CD4-positive, alpha-beta T cell treated with Interleukin-4 for 1 hour (primary cell): Measurements from ENCODE around the gene FAM193B.
"Not testable (repeated sequence)": the region's sequence is repeated elsewhere in the genome, so short reads cannot be mapped to it uniquely, and the experiment has no call there.

Experiments used
- DNase-seq, 2 donors: peaks; one replicate each; pipeline ENCODE4 v3.0.0-alpha.2; 2020 to 2022

FAM193B gene

GRCh38 chr5:177497292-177498012 is 56.9 kb downstream of the FAM193B start, which contains the start of gene PDLIM7:
PDLIM7 (minus strand) TSS chr5:177497604; CDS start chr5:177496512, 1,092 bp downstream.
- DNase-seq = peak; percentile 94 to 95

- no peak for DNase-seq
Measured at GRCh38 chr5:177496727-177497291, 57.6 kb downstream of the FAM193B start.

GRCh38 chr5:177496070-177496726 is 58.2 kb downstream of the FAM193B start:
- no peak for DNase-seq

- DNase-seq = peak in 1 of 2 donors; percentile 27
Measured at GRCh38 chr5:177495243-177496060, 58.9 kb downstream of the FAM193B start.

DNA sequence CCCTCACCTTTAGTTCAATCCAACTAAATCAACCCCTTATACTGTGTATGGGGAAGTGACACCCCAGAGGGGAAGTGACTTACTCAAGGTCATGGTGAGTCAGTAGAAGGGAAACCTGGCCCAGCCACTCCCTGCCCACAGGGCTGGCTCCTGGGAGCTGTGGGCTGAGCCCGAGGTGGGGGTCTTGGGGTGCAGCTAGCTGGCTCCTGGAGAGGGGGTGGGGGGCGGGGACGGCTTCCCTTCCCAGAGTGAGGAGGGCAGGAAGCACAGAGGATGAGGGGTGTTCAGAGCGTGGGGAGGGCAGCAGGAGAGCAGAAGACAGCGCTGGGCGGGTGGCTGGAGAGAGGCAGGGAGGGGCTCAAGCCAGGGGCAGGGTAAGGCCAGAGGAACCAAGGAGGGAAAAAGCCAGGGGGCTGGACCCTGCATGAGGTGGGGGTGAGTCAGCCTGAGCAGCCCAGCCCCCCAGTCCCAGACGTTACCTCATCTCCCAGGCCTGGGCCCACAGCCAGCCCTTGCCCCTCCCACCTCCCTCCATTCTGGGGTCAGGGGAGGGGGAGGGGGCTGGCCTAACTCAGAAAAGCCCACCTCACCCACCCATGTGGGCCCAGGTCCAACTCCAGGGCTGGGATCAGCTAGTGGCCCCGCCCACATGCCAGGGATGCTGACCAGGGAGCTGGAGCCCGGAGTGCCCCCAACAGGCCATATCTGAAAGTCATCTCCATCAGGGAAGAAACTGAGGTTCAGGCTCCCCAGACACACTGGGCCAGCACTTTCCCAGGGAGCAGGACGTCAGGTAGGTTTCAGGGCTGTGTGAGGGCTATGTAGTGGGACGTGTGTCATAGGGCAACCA is 59.8 kb downstream of the FAM193B start:
- DNase-seq = peak; percentile 16 to 76

GRCh38 chr5:177493795-177494345 is 60.5 kb downstream of the FAM193B start:
- no peak for DNase-seq

- DNase-seq = no peak
Measured at GRCh38 chr5:177492841-177493240, 61.5 kb downstream of the FAM193B start.

DNA sequence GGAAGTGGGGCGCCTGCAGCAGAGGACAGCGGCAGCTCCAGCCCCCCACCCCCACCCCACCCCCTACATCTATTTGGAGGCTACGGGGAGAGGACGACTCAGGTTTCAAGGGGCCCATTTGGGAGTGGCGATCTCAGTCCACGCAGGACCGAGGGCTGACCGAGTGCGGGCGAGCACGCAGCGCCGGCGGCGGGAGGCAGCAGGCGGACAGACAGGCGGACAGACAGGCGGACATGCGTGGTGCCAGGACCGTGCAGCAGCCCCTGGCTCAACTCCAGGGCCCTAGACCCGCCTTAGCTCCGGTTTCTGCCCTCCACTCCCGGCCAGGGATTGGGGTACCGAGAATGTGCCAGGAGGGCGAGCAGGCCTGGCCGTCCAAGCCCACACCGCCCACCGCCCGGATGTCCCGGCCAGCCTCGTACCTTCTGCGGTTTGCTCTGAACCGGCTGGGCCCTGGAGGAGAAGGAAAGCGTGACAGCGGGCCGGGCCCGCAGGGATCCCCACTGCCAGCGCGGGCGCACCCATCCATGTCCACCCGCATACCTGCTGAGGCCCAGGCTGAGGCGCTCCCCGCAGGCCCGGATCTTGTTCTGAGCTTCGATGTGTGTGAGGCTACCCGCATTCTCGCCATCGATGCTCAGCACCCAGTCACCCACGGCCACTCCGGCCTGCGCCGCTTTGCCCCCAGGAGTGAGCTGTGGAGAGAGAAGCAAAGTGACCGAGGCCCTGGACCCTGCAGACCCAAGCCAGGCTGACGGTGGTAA is 62.2 kb downstream of the FAM193B start:
- DNase-seq = no peak

DNA sequence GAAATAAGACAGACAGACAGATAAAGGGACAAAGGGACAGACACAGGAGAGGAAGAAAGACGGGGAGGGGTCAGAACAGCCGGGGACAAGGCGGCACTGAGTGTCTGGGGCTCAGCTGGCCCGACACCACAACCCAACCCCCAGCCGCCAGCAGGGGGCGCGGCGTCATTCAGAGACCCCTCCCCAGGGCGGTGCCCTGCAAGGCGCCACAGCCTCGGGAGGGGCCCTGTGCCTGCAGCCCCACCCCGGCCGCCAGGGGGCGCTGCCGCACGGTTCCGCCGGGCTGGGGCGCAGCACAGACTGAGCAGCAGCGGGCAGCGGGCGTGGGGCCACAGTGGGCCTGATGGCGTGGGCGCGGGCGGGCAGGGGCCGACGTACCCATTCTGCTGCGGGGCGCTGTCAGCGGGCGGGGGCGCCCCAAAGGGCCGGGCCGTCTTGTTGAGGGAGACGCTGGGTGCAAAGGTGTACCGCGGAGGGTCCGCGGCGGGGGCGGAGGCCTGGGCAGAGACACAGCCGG is 62.9 kb downstream of the FAM193B start:
- DNase-seq = no peak

DNA sequence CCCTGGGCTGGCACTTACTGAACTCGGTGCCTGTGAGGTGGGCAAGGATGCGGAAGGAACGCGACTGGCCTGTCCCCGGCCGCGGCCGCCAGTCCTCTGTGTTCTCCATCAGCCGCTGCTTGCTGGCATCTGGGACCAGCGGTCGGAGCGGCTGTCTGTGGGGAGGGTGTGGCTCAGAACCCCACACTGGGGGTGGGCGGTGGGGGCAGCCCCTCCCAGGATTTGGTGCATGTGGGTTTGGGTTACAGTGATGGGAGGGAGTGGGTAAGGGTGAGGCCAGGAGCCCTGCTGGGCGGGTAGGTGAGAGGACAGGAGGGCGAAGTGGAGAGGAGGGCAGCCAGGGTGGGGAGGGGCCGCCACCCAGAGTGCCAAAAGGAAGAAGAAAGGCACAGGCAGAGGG is 63.4 kb downstream of the FAM193B start:
- DNase-seq = no peak

DNA sequence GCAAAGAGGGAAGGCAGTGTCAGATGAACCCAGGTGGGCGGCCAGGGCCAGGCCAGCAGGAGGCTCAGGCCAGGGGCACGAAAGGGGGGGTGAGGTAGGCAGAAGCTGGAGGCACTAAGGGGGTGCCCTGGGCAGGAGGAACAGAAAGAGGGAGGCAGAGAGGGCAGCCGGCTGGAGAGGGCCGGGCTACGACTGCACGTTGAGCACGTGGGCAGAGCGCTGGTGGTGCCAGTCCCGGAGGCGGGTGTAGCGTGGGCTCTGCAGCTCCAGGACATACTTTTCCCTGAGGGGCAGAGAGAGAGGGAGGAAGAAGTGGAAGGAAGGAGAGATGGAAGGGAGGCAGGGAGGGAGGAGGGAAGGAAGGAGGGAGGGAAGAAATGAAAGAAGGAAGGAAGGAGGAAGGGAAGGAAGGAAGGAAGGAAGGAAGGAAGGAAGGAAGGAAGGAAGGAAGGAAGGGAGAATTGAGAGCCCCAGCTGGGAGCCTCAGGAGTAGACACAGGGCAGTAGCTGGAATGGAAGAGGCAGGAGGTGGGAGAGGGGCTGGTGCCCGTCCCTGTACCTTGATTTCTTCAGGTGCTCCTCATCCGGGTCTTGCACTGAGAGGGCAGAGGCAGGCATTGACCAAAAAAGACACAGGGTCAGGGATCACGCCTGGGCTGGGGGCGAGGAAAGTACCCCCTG is 63.9 kb downstream of the FAM193B start:
- DNase-seq = no peak

DNA sequence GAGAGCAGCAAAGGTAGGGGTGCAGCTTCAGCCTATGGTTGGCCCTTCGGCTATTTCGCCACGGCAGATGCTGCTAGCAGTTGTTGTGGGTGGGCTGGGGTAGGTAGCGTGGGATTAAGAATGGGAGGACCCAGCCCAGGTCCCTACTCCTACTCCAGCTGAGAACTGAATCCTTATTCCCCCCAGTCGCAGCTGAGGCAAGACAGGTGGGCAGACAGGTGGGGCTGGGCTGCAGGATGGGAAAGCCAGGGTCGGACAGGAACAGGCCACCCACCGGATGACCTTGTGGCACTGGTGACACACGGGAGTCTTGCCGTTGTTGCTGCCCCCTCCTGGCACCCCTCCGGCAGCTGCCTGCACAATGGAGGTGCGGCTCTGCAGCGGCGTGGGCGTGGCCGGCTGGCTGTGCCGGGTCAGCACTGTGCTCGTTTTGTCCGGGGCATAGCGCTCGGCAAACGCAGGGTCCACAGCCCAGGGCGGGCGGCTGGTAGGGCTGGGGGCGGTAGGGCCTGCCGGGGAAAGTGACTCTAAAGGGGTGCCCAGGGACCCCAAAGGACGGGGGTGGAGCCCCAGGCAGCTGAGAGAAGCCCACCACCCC is 65.1 kb downstream of the FAM193B start:
- no peak for DNase-seq

GRCh38 chr5:177487975-177488374 is 66.4 kb downstream of the FAM193B start:
- no peak for DNase-seq

GRCh38 chr5:177487144-177487543 is 67.2 kb downstream of the FAM193B start:
- no peak for DNase-seq

GRCh38 chr5:177486256-177486655 is 68.1 kb downstream of the FAM193B start:
- DNase-seq = no peak

DNA sequence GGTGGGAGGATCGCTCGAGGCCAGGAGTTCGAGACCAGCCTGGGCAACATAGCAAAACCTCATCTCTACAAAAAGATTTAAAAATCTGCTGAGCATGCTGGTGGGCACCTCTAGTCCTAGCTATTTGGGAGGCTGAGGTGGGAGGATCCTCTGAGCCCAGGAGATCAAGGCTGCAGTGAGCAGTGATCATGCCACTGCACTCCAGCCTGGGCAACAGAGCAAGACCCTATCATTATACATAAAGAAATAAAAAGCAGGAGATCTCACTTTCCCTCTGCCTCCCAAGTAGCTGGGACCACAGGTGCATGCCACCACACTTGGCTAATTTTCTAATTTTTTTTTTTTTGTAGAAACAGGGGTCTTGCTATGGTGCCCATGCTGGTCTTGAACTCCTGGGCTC is 68.6 kb downstream of the FAM193B start:
- not testable (repeated sequence) for DNase-seq

DNA sequence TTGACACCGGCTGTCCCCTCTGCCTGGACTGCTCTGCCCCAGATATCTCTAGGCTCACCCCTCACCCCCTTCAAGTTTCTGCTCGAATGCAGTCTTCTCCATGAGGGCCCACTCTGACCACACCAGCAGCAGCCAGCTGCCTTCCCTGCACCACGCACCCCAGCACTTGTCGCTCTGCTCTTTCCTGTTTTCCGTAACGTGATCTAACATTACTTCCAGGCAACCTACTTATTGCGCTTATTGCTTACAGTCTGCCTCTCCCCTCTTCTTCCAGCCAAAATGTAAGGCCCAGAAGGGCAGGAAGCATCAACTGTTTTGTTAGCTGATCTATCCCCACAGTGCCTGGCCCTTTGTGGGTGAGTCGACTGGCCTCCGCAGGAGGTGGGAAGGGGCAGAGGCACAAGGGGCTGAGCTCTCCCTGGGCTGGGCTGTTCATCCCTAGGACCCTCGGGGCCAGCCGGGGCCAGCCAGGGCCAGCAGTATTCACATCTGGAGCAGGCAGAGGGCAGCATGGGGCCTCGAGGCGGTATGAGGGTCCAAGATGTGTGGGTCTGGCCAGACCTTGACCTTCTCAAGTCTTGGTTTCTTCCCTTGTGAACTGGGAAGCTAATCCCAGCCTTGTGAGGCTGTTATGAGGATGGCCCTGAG is 69.3 kb downstream of the FAM193B start:
- no peak for DNase-seq

DNA sequence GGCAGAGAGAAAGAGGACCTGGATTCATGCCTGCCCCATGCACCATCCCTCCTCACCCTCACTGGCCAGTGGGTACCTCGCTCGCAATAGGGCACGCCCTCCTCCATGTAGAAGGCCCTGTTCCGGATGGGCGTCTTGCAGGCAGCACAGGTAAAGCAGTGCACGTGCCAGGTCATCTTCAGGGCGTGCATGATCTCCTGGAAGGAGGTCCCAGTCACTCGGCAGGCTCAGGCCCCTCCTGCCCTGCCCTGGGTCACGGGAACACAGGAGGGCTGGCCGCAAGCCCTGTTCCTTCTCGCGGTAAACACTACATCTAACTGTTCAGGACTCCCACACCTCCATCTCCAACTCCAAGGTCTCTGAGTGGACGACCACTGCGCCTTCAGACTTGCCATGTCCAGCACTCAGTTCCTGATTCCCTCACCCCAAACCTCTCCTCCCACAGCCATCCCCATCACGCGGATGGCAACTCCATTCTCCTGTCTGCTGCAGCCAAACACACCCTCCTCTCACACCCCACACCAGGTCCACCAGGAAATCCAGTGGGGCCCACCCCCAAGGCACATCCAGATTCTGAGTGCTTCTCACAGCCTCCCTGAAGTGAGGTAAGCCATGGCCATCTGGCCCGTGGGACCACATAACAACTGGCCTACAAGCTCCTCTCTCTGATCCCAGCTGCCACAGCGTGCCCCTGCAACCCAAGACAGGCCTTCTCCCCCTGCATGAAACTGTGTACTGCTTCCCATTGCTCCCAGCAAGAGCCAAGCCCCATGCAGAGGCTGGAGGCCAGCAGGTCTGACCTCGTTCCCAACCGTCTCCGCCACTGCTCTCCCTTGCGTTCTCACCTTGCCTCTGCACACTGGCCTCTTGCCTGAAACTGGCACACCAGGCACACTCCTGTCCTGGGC is 70.1 kb downstream of the FAM193B start:
- no peak for DNase-seq
